Right atrium auricular region (tissue), 2 donors: Measurements from ENCODE around the gene AOPEP. TPM values are rescaled to one million over a fixed set of nuclear protein-coding genes. Genes with fewer than 3 reads are reported as not detected.

Source experiments
- DNase-seq: peaks from one replicate; pipeline ENCODE4 v3.0.0-alpha.2; 2019; ENCODE audit warnings: low spot score
- H3K27ac ChIP-seq, 2 donors: fragments of 200-600 bp; sonication (generic); 1 replicate in 1 of 2; 2 replicates in 1 of 2; pipeline ENCODE4 v1.5.1; 2016 to 2019
- H3K27me3 ChIP-seq, 2 donors: fragments of 200-600 bp; sonication (generic); one replicate each; pipeline versions ENCODE4 v1.5.1 to v1.6.0; 2017 to 2019
- H3K36me3 ChIP-seq: fragments of 200-600 bp; sonication (generic); one replicate; pipeline ENCODE4 v1.5.1; 2016
- H3K4me1 ChIP-seq, 2 donors: fragments of 200-600 bp; sonication (generic); one replicate each; pipeline versions ENCODE4 v1.5.1 to v1.6.0; 2017 to 2019
- H3K4me3 ChIP-seq, 2 donors: fragments of 200-600 bp; sonication (generic); 1 replicate in 1 of 2; 2 replicates in 1 of 2; pipeline ENCODE4 v1.5.1; 2017 to 2019; ENCODE audit warnings: mild to moderate bottlenecking in 1 of 2, moderate library complexity in 1 of 2
- H3K9me3 ChIP-seq, 2 donors: fragments of 200-600 bp; sonication (generic); one replicate each; pipeline ENCODE4 v1.5.1; 2019
- CTCF ChIP-seq, 2 donors: fragments of 200-600 bp; sonication (generic); IDR thresholded peaks; one replicate each; pipeline ENCODE4 v1.5.1; 2019; ENCODE audit warnings: antibody characterized with exemption in 2 of 2
- total RNA-seq, 2 donors: library from RNA; depleted of rRNA; stranded (reverse); fragments of >200 nt; gene quantifications; one replicate each; pipeline ENCODE4 v1.1.0, GENCODE V29; 2016

AOPEP gene
- total RNA-seq, 2 donors from 2014 or later = 262 to 314 TPM

- no peaks in the 10 kb centered on the region for H3K9me3 ChIP-seq
- TF ChIP-seq CTCF (IDR thresholded peaks at IDR 0.05) = no peak
- no peak overlapping the region for H3K4me3 ChIP-seq
- no peaks in the 10 kb centered on the region for H3K36me3 ChIP-seq
- H3K27ac ChIP-seq = no peak overlapping the region
- H3K4me1 ChIP-seq = peaks cover 0 to 38% of the 10 kb centered on the region in 2 donors
- peak; percentile 57 for DNase-seq
- no peaks in the 10 kb centered on the region for H3K27me3 ChIP-seq
Observed at GRCh38 chr9:94911211-94911610, 184.7 kb downstream of the AOPEP start.

GRCh38 chr9:94911986-94912635, 185.6 kb downstream of the AOPEP start:
- Histone ChIP-seq H3K4me1 (peaks cover 0 to 38% of the 10 kb centered on the region in 2 donors), H3K27ac (peak overlapping the region in 1 of 2 donors; percentile 79), H3K36me3 (no peaks in the 10 kb centered on the region), H3K4me3 (no peak overlapping the region), H3K9me3 (no peaks in the 10 kb centered on the region), H3K27me3 (no peaks in the 10 kb centered on the region)
- TF ChIP-seq CTCF (IDR thresholded peaks at IDR 0.05) = no peak
- DNase-seq = peak; percentile 50

- Histone ChIP-seq H3K9me3 (no peaks in the 10 kb centered on the region), H3K27me3 (no peaks in the 10 kb centered on the region), H3K4me1 (peaks cover 0 to 32% of the 10 kb centered on the region in 2 donors), H3K36me3 (no peaks in the 10 kb centered on the region), H3K27ac (peak overlapping the region; percentile 5 to 79), H3K4me3 (no peak overlapping the region)
- no peak for TF ChIP-seq CTCF (IDR thresholded peaks at IDR 0.05)
- peak; percentile 54 for DNase-seq
Observed at GRCh38 chr9:94912700-94913249, 186.3 kb downstream of the AOPEP start.

GRCh38 chr9:94913550-94913949, 187.1 kb downstream of the AOPEP start:
- no peak for DNase-seq
- peaks cover 0 to 24% of the 10 kb centered on the region in 2 donors for H3K4me1 ChIP-seq
- TF ChIP-seq CTCF (IDR thresholded peaks at IDR 0.05) = no peak
- no peak overlapping the region for H3K4me3 ChIP-seq
- no peaks in the 10 kb centered on the region for H3K27me3 ChIP-seq
- no peaks in the 10 kb centered on the region for H3K36me3 ChIP-seq
- H3K27ac ChIP-seq = peak overlapping the region; percentile 5 to 79
- H3K9me3 ChIP-seq = no peaks in the 10 kb centered on the region

- H3K36me3 ChIP-seq = no peaks in the 10 kb centered on the region
- no peak overlapping the region for H3K4me3 ChIP-seq
- peak overlapping the region in 1 of 2 donors; percentile 79 for H3K27ac ChIP-seq
- no peak for TF ChIP-seq CTCF (IDR thresholded peaks at IDR 0.05)
- no peaks in the 10 kb centered on the region for H3K9me3 ChIP-seq
- DNase-seq = peak; percentile 54
- peaks cover 0 to 38% of the 10 kb centered on the region in 2 donors for H3K4me1 ChIP-seq
- H3K27me3 ChIP-seq = no peaks in the 10 kb centered on the region
Observed at GRCh38 chr9:94915476-94916450, 189.3 kb downstream of the AOPEP start.
